UCSD-AML1 (cell line): ENCODE data around the gene FAM167B.
A peak's percentile ranks its signal among the peaks of the same experiment; 100 is the strongest.

Experiments used
- DNase-seq: peaks from one replicate; lab custom pipeline; 2025; ENCODE audit not compliant: unreplicated experiment; lab: John Stamatoyannopoulos, UW

FAM167B gene

DNA sequence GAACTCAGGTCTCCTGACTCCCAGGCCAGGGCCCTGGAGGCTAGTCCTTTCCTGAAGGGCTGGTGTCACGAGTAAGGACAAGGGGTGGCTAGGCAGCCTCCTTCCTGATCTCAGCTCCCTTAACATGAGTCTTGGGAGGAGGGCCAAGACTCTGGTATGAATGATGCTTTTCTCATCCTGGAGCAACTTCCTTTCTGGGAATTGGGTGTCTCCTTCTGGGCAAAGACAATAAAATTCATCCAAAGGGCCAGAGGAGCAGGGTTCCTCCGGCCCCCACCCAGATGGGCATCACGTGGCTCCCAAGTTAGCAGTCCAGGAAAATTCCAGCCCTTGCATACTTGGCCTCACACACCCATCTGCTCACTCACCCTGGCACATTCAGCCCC, at the start of gene FAM167B:
Gene FAM167B (plus strand): TSS at position 335 of the 386 bp plus-strand sequence. CDS start 200 bp downstream, outside the sequence.
- no peak for DNase-seq

- no peak for DNase-seq
Measured at GRCh38 chr1:32197837-32198236, 49.2 kb upstream of the FAM167B start.

- DNase-seq: no peak
Measured at GRCh38 chr1:32198237-32199042, 48.6 kb upstream of the FAM167B start.

GRCh38 chr1:32199043-32199716, 47.8 kb upstream of the FAM167B start:
- no peak for DNase-seq

- DNase-seq: no peak
Measured at GRCh38 chr1:32199717-32200072, 47.3 kb upstream of the FAM167B start.

DNA sequence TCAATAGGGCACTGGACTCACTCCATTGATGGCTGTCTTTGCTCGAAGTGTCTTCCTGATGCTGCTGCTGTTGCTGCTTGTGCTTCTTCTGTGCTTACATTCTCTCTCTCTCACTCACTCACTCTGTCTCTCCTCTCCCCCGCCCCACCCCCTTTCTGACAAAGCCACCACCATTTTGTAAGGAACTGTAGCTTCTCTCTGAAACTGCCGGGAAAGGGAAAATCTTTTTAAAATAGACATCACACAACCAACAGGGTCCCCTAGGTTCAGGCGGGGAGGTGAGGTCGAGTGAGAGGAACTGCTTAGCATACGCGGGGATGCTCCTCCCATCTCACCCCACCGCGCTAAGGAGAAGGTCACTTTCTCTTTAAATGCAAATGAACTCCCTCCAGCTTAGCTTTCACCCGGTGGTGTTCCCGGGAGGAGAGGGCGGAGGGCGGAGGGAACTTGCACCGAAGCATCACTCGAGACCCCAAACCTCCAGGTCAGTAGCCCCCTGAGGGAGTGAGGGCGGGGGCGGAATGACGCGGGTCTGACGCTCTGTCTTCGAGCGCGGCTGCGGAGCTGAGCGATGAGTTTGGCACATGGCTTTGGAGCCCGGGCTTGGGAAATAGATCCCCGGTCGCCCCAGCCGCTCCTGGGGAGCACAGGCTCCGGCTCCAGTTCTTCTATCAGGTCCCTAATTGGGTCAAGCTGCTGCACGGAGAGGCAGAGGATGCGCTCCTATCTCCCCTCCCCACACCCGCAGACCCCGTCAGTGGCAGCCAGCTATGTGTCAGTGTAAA, 46.6 kb upstream of the FAM167B start, which contains the start of gene CCDC28B:
Gene CCDC28B (plus strand): TSS at position 370 of the 785 bp plus-strand sequence. CDS start 1,341 bp downstream, outside the sequence.
- peak; percentile 52 for DNase-seq

DNA sequence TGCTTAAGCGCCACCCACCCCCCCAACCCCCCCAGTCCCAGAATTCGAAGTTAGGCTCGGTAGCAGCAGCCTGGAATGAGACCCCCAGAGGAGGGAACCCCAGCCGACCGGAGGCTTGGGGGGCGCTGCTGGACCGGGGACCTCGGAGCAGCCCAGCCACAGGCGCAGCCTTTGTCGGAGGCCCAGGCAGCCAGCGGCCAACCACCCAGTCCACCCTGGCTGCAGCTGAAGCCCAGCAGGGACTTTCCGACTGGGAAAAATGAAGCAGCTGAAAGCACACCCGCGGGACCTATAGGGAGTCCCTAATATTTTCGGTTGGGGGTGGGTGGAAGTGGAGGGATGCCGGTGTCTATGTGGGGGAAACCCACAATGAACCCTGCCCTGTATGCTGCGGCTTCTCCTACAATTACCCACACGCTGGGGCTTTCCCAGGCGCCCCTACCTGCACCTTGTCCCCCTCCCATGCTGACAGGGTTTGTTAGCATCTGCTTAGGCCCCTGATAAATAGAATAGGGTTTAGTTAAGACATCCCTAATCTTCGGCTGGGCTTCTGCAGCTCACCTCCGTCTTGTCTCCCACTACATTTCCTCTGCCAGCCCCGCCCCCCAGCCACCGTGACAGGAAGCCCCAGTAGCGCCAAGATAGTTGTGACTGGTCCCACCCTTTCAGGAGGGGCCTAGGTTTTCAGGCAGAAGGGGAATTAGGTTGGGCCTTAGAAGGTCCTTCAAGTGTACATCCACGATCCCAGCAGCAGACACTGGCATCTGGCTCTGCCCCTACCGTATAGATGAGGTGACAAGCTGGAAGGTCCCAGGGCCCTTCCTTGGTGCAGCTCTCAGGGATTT, 45.8 kb upstream of the FAM167B start:
- peak; percentile 76 for DNase-seq

DNA sequence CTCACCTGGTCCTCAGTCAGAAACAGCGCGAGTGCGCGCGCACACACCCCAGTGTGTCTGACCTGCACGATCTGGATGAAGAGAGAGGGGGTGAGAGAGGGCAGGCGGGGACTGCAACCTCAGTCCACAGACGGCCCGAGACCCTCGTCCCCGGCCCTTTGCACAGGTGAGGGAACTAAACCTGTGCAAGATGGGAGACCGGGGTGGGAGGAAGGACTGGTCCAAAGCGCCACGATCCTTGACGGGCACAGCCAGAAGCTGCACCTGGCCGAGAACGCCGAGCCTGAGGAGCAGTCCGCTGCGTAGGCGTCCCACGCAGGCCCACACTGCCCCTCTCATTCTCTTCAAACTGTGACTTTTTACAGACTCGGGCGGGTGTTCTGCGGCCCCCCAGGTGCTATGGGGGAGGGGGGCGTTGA, 42.1 kb upstream of the FAM167B start:
- no peak for DNase-seq

DNA sequence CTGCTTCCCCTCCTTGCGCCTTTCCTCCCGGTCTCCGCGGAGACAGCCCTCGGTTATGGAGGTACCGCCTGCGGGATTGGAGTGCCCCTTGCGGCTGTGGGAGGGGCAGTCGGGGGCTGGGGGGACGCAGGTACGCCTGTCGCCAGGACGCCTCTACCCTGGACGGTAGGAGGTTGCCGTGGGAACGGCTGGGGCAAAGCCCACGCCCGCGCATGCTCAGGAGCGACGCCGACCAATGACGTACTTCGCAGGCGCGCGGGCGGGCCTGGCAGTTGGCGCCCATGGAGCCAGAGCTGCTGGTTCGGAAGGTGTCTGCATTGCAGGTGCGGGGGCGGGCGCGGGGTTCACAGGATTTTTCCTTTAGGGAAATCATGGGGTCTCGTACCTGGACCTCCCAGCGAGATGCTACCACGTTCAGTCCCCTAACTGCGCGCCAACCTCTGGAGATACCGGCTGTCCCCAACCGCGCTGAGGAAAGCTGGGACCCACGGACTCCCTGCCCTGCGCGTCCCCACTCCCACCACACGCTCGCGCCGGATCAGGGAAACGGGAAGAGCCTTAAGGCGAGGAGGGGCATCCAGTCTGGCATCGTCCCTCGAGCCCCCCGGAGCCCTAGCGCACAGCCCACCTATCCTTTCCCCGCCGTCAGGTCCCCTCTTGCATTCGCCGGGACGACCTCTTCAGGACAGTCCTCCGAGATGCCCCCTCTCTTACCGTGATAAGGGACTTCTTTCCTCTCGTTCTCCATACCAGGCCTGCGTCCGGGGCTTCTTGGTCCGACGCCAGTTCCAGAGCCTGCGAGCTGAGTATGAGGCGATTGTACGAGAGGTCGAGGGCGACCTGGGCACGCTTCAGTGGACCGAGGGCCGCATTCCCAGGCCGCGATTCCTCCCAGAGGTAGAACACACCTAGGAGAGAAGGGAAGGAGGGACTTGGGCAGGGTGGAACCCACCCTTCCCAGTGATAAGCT, 41.3 kb upstream of the FAM167B start, which contains the start of gene IQCC:
Gene IQCC (plus strand): TSS at position 271 of the 970 bp plus-strand sequence. CDS start 11 bp downstream, at position 282.
- peak; percentile 78 for DNase-seq

DNA sequence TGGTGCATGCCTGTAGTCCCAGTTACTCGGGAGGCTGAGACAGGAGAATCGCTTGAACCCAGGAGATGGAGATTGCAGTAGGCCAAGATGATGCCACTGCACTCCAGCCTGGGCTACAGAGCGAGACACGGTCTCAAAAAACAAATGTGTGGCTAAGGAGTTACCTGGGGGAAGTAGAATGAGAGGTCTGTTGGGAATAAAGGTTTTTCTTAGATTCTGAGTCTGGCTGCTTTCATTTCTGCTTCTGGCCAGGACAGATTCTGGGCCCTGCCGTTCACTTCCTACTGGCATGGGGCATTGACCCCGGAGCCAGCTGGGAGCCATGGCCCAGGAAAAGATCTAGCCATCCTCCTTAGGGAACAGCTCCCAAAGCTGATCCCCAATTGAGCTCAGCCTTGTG, 38.6 kb upstream of the FAM167B start:
- DNase-seq: no peak

DNA sequence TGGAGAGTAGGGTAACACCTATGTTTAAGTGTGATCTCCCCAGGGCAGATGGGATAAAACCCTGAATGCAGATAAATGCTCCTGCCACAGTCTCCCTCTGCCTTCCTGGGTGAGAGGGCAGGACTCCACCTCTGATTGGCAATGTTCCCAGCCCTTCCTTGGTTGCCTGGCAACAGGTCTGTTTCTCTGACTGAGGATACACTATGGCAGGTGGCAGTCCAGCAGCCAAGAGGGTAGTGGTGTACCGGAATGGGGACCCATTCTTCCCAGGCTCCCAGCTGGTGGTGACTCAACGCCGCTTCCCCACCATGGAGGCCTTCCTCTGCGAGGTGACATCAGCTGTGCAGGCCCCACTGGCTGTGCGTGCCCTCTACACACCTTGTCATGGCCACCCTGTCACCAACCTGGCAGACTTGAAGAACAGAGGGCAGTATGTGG, 38.1 kb upstream of the FAM167B start, which contains the start of gene DCDC2B:
Gene DCDC2B (plus strand): TSS at position 199 of the 438 bp plus-strand sequence. CDS start 5 bp downstream, at position 204.
- DNase-seq: no peak

GRCh38 chr1:32215629-32216480, 31.2 kb upstream of the FAM167B start:
- DNase-seq: peak; percentile 64

- DNase-seq: no peak
Measured at GRCh38 chr1:32216566-32216965, 30.5 kb upstream of the FAM167B start.

- no peak for DNase-seq
Measured at GRCh38 chr1:32219022-32219421, 28.0 kb upstream of the FAM167B start.

GRCh38 chr1:32220746-32221580, 26.1 kb upstream of the FAM167B start:
- DNase-seq: no peak

GRCh38 chr1:32221581-32221979, 25.4 kb upstream of the FAM167B start:
- no peak for DNase-seq
